NB4 (cell line): ENCODE results near the gene AGBL4.

Experiments
- DNase-seq: peaks from one replicate; pipeline ENCODE4 v3.0.0; 2010; ENCODE audit warnings: low read depth
- H3K4me3 ChIP-seq: one replicate; pipeline ENCODE4 v1.5.1; 2011; ENCODE audit warnings: mild to moderate bottlenecking, low read depth, low read length, moderate library complexity
- MYC ChIP-seq: IDR thresholded peaks from 2 replicates; pipeline ENCODE4 v1.6.1; 2011; ENCODE audit warnings: low read depth, low read length
- POLR2A ChIP-seq: IDR thresholded peaks from 2 replicates; pipeline ENCODE4 v1.6.1; 2011; ENCODE audit warnings: mild to moderate bottlenecking; ENCODE audit not compliant: insufficient read length; ENCODE audit errors: extremely low read depth
- TF ChIP-seq, protein P1 (sequence below): IDR thresholded peaks from 2 replicates; pipeline ENCODE4 v1.6.1; 2011; ENCODE audit warnings: low read depth, low read length
- TF ChIP-seq, protein P2 (sequence below): IDR thresholded peaks from one replicate; pipeline ENCODE4 v1.5.1; 2012; ENCODE audit warnings: low read depth, low read length

The AGBL4 gene

DNA sequence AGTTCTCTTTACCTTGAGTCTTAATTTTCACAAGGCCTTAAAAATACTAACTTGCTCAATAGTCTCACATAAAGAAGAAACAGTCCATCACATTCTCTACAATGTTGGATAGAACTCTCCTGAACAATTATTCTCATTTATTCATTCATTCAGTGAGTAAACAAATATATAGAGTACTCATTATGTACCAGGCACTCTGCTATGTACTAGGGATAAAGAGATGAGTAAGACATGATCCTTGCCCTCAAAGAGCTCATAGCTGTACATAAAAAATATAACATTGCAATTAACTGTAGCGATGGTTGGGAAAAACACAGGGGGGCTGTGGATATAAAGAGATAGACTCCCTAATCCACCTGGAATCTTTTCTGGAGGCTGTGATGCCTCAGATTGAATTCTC lies 660.1 kb downstream of the AGBL4 start:
- no peak overlapping the region for H3K4me3 ChIP-seq
- DNase-seq = no peak
- TF ChIP-seq MYC (no peak), POLR2A (no peak)
- TF ChIP-seq, protein P1, sequence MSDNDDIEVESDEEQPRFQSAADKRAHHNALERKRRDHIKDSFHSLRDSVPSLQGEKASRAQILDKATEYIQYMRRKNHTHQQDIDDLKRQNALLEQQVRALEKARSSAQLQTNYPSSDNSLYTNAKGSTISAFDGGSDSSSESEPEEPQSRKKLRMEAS = no peak
- TF ChIP-seq, protein P2, sequence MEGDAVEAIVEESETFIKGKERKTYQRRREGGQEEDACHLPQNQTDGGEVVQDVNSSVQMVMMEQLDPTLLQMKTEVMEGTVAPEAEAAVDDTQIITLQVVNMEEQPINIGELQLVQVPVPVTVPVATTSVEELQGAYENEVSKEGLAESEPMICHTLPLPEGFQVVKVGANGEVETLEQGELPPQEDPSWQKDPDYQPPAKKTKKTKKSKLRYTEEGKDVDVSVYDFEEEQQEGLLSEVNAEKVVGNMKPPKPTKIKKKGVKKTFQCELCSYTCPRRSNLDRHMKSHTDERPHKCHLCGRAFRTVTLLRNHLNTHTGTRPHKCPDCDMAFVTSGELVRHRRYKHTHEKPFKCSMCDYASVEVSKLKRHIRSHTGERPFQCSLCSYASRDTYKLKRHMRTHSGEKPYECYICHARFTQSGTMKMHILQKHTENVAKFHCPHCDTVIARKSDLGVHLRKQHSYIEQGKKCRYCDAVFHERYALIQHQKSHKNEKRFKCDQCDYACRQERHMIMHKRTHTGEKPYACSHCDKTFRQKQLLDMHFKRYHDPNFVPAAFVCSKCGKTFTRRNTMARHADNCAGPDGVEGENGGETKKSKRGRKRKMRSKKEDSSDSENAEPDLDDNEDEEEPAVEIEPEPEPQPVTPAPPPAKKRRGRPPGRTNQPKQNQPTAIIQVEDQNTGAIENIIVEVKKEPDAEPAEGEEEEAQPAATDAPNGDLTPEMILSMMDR = no peak

DNA sequence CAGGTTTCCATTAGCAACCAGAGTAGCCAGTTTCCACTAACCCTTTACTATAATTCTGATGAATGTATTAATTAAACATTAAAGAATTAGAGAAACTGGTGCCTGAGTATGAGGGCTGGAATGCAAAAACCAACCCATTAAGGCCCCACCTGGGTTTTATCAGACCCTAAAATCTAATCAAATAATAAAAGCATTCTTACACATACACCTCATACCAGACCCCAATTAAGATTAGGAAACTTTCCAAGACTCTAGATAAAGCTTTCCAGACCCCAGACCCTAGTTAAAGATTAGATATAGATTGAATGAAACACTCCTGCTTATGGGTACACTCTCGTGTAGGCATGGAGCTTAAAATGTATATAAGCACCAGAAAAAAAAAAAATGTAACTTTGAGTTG lies 665.7 kb downstream of the AGBL4 start:
- DNase-seq = no peak
- TF ChIP-seq MYC = no peak
- TF ChIP-seq, protein P2 = no peak
- TF ChIP-seq, protein P1 = no peak
- TF ChIP-seq POLR2A = no peak

DNA sequence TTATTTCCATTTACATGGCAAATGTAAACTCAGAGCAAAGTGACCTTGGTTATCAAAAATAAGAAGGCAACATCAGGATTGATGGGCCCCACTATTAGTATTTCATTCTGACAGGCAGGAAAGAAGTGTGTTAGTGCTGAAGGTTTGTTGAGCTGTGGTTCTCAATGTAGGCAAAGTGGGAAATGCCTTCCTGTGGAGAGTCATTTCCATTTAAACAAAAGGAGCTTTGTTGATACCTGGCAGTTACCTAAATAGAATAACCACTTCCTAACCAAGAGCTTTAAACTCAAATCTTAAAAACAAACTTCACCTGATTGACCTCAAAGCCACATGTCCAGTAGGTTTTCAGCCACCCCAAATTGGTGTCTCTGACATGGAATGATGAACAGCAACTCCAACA lies 667.2 kb downstream of the AGBL4 start:
- H3K4me3 ChIP-seq = no peak overlapping the region
- no peak for DNase-seq
- TF ChIP-seq POLR2A (no peak), MYC (no peak)
- TF ChIP-seq, protein P2 = no peak
- TF ChIP-seq, protein P1 = no peak

More for the DNA sequence above, 665.7 kb downstream of the AGBL4 start:
- H3K4me3 ChIP-seq = no peak overlapping the region

DNA sequence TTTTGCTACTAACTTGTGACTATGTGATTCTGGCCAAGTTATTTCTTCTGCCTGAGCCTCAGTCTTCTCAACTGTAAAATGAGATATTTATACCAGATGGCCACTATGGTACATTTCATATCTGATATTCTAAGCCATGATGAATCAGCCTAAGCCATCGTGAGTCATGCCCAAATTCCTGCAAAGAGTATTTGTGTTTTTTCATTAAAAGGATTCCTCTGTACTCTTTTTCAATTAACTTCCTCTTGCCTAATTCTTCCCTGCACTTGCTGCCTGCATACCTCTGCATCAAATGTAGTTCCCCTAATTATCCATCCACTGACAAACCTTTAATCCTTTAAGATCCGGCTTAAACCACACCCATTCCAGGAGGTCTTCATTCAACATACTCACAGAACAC lies 672.0 kb downstream of the AGBL4 start:
- DNase-seq = peak; percentile 3
- no peak overlapping the region for H3K4me3 ChIP-seq
- no peak for TF ChIP-seq MYC
- TF ChIP-seq, protein P2 = no peak
- TF ChIP-seq, protein P1 = no peak
- no peak for TF ChIP-seq POLR2A

DNA sequence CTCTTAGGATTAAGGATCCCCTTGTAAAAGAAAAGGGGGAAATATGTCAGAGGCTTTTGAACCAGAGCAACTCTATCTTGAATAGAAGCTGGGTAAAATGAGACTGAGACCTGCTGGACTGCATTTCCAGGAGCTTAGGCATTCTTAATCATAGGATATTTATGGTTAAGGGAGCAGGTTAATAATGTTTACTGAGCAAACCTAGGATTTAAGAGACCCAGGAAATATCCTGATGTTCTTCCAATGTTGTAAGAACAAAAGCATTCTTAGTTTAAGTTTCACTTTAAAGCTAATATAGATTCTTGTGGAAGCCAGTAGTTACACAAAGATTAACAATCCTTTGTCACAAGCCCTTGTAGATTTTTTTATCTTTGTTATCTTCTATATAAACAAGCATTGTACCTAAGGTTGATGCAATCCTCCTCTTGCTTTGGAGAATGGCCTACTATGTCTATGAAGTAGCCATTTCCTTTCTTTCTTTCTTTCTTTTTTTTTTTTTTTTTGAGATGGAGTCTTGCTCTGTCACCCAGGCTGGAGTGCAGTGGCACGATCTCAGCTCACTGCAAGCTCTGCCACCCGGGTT lies 676.9 kb downstream of the AGBL4 start:
- no peak overlapping the region for H3K4me3 ChIP-seq
- no peak for DNase-seq
- no peak for TF ChIP-seq MYC
- TF ChIP-seq, protein P1 = no peak
- TF ChIP-seq POLR2A = no peak
- TF ChIP-seq, protein P2 = no peak

DNA sequence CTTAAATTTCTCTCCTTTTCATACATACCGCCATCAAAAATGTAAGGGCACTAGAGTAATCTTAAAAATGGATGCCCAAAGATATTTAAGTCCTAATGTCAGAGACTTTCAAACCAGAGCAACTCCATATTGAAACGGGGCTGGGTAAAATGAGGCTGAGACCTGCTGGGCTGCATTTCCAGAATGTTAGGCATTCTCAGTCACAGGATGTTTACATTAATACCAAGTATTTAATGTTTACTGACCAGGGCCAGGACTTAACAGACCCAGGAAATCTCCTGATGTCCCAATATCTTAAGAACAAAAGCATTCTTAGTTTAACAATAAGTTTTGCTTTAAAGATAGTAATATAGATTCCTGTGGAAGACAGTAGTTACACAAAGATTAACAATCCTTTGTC lies 683.2 kb downstream of the AGBL4 start:
- no peak for DNase-seq
- no peak overlapping the region for H3K4me3 ChIP-seq
- TF ChIP-seq MYC = no peak
- TF ChIP-seq, protein P1 = no peak
- no peak for TF ChIP-seq POLR2A
- TF ChIP-seq, protein P2 = no peak
